Measurements from ENCODE around the gene STMND1. TPM values are rescaled to one million over a fixed set of nuclear protein-coding genes. Genes with fewer than 3 reads are reported as not detected.

The STMND1 gene
- total RNA-seq, result 1 to 10 TPM in 1 of 2 donors, under 1 TPM in 1; 0.59 to 1.7 TPM
- polyA plus RNA-seq (ENCODE audit: insufficient read length in 2 of 2), result under 1 TPM; 0.32 to 0.33 TPM
- long read RNA-seq, donor 1, result 0 reads
- long read RNA-seq, donor 2, result 0 reads
- long read RNA-seq, donor 3, result 0 reads
- long read RNA-seq, donor 4, partial matches to known transcripts, result 0 of 2 reads
- long read RNA-seq, donor 4, other reads (novel, unspliced or antisense), result 0 of 2 reads

DNA sequence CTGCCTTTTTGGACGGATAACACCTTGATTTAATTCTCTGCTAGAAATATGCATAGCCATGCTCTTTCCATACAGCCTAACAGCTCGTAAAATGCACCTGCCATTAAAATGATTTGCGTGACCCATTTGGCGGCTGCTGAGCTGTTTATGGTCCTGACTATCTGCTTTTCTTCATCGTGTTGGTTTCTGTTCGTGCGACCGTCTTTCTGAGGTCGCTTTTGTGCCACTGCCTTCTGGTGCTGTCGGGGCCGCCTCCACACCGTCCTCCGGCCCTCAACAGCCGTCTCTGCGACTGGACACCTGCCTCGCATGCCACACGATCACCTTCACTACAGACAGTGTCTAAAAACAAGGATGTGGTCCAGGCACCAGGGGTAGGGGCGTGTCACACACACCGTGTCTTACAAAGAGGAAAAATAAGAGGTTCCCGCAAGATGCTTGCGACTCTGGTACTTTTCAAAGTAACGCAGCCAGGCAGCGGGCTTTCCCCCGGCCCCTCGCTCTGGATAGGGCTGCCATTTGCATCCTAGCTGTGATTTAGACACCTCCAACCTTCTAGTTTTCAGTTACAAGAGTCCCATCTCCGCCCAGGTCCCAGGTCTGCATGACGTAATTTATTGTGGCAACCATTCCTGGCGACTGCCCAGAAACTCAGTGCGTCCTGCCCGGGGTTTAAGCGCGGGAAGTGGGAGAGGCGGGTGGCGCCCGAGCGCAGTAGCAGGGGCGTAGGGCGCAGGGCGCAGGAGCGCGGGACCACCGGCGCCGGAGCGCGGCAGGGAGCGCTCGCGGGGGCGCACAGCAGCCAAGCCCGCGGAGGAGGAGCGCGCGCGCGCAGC, at the start of gene STMND1:
Gene STMND1 (plus strand): TSS at position 629 of the 836 bp plus-strand sequence. CDS start 208 bp downstream, outside the sequence.
- 6% methylated on average over 51 of the region's 57 CpGs for WGBS (ENCODE audit: insufficient coverage)
- H3K36me3 ChIP-seq (ENCODE audit: control insufficient read depth, insufficient read depth, low read length), result no peaks in the 10 kb centered on the region
- no peak within 1 kb of the TSS for H3K27ac ChIP-seq (ENCODE audit: low read depth, low read length)
- no peaks in the 10 kb centered on the region for H3K9me3 ChIP-seq (ENCODE audit: control insufficient read depth, insufficient read depth, low read length)
- H3K27me3 ChIP-seq (ENCODE audit: control insufficient read depth, insufficient read depth, low read length), result peaks cover 14% of the 10 kb centered on the region
- peak in 2 of 6 donors; percentile 69 to 72 for DNase-seq (ENCODE audit: low read depth in 4 of 6, low spot score in 6 of 6)
- peak within 1 kb of the TSS; percentile 31 for H3K4me3 ChIP-seq (ENCODE audit: low read depth, low read length)
- H3K4me1 ChIP-seq (ENCODE audit: control insufficient read depth, insufficient read depth, low read length), result peaks cover 13% of the 10 kb centered on the region

DNA sequence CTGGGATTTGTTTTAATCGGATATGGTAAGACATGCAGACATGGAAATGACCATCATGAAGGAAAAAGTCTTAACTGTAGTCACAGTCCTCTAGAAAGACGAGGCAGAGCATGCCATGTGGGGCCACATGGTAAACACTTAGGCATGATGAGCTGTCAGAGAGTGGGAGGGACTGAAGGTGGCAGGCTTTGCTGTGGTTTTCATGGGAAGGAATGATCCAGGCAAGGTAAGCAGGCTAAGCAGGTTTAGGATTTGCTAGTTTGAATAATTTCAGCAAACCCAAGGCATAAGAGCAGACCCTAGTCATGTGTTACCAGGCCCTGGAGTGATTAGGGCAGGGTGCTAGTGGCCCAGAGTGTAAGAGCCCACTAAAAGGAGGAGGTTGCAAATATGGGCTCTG, 47.2 kb upstream of the STMND1 start:
- DNase-seq (ENCODE audit: low read depth in 4 of 6, low spot score in 6 of 6), result no peak
- H3K36me3 ChIP-seq (ENCODE audit: control insufficient read depth, insufficient read depth, low read length), result no peaks in the 10 kb centered on the region
- no peaks in the 10 kb centered on the region for H3K27me3 ChIP-seq (ENCODE audit: control insufficient read depth, insufficient read depth, low read length)
- no peak overlapping the region for H3K4me3 ChIP-seq (ENCODE audit: low read depth, low read length)
- no peaks in the 10 kb centered on the region for H3K9me3 ChIP-seq (ENCODE audit: control insufficient read depth, insufficient read depth, low read length)
- 82% methylated on average over 2 of the region's 2 CpGs for WGBS (ENCODE audit: insufficient coverage)
- H3K4me1 ChIP-seq (ENCODE audit: control insufficient read depth, insufficient read depth, low read length), result no peaks in the 10 kb centered on the region
- no peak overlapping the region for H3K27ac ChIP-seq (ENCODE audit: low read depth, low read length)

DNA sequence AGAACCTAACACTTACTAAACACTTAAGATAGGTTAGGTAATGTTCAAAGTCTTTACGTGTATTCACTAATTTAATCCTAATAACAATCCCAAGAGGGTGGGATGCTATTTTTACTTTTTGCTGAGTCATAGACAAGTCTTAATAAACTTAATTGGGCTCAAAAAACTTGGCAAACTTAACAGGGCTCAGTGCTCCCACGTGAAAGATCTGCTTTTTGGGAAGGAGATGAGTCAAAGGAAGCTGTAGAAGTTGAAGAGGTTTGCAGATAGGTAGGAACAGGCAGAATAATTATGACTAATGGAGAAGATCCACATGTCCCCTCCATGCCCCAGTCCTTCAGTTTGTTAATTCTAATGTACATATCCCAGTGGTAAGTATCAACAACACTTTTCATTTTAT, 44.5 kb upstream of the STMND1 start:
- Histone ChIP-seq H3K27ac (ENCODE audit: low read depth, low read length) (no peak overlapping the region), H3K9me3 (ENCODE audit: control insufficient read depth, insufficient read depth, low read length) (no peaks in the 10 kb centered on the region), H3K36me3 (ENCODE audit: control insufficient read depth, insufficient read depth, low read length) (no peaks in the 10 kb centered on the region), H3K4me1 (ENCODE audit: control insufficient read depth, insufficient read depth, low read length) (no peaks in the 10 kb centered on the region), H3K27me3 (ENCODE audit: control insufficient read depth, insufficient read depth, low read length) (no peaks in the 10 kb centered on the region), H3K4me3 (ENCODE audit: low read depth, low read length) (no peak overlapping the region)
- no CpG with 5 or more reads among the region's 2 CpGs for WGBS (ENCODE audit: insufficient coverage)
- no peak for DNase-seq (ENCODE audit: low read depth in 4 of 6, low spot score in 6 of 6)

DNA sequence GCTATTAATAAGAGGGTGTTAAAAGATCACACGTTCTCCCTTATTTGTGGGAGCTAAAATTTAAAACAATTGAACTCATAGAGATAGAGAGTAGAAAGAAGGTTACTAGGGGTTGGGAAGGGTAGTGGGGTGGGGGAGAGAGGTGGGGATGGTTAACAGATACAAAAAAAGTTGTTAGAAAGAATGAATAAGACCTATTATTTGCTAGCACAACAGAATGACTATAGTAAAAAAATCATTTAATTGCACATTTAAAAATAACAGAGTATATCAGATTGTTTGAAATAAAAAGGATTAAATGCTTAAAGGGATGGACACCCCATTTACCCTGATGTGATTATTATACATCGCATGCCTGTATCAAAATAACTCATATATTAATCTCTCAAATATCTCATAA, 43.3 kb upstream of the STMND1 start:
- no peak overlapping the region for H3K27ac ChIP-seq (ENCODE audit: low read depth, low read length)
- no peak for DNase-seq (ENCODE audit: low read depth in 4 of 6, low spot score in 6 of 6)
- H3K9me3 ChIP-seq (ENCODE audit: control insufficient read depth, insufficient read depth, low read length), result no peaks in the 10 kb centered on the region
- H3K4me3 ChIP-seq (ENCODE audit: low read depth, low read length), result no peak overlapping the region
- no peaks in the 10 kb centered on the region for H3K36me3 ChIP-seq (ENCODE audit: control insufficient read depth, insufficient read depth, low read length)
- H3K4me1 ChIP-seq (ENCODE audit: control insufficient read depth, insufficient read depth, low read length), result no peaks in the 10 kb centered on the region
- WGBS (ENCODE audit: insufficient coverage), result no CpG with 5 or more reads among the region's 2 CpGs
- H3K27me3 ChIP-seq (ENCODE audit: control insufficient read depth, insufficient read depth, low read length), result no peaks in the 10 kb centered on the region

DNA sequence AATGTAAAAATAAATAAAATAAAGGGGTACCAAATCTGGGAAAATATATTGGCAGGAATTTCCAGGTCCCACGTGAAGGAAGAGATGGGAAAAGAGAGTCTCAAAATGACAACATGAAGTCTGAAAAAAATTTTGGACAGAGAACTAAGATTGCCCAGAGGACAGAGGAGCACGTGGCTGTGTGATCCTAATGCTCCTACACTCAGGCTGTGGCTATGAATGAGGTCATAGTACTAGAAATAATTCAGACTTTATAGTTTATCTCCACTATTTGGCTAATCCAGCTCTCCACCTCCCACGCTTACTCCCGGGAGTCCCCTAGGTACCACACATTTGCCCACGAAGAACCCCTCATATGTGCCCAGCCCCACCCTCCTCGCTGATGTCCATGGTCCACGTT, 42.8 kb upstream of the STMND1 start:
- no peak overlapping the region for H3K4me3 ChIP-seq (ENCODE audit: low read depth, low read length)
- 93% methylated on average over 5 of the region's 7 CpGs for WGBS (ENCODE audit: insufficient coverage)
- DNase-seq (ENCODE audit: low read depth in 4 of 6, low spot score in 6 of 6), result no peak
- no peaks in the 10 kb centered on the region for H3K4me1 ChIP-seq (ENCODE audit: control insufficient read depth, insufficient read depth, low read length)
- H3K36me3 ChIP-seq (ENCODE audit: control insufficient read depth, insufficient read depth, low read length), result no peaks in the 10 kb centered on the region
- H3K9me3 ChIP-seq (ENCODE audit: control insufficient read depth, insufficient read depth, low read length), result no peaks in the 10 kb centered on the region
- no peaks in the 10 kb centered on the region for H3K27me3 ChIP-seq (ENCODE audit: control insufficient read depth, insufficient read depth, low read length)
- H3K27ac ChIP-seq (ENCODE audit: low read depth, low read length), result no peak overlapping the region

DNA sequence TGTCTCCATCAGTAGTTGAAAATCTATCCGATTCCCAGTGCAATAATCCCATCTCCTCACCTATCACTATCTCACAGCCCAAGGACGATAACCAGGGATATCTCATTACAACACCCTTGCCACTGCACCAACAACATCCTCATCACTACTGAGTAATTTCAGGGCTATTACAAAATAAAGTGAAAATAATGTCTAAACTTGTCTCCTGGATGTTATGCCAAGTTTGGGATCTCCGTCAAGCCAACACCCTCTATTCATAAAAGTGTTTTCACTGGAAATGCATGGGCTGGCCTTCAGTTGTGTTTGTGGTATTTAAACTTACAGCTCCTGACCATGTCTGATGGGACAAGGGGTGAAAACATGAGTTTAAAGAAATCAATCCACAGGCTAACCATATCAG, 42.0 kb upstream of the STMND1 start:
- Histone ChIP-seq H3K27ac (ENCODE audit: low read depth, low read length) (no peak overlapping the region), H3K27me3 (ENCODE audit: control insufficient read depth, insufficient read depth, low read length) (no peaks in the 10 kb centered on the region), H3K4me3 (ENCODE audit: low read depth, low read length) (no peak overlapping the region), H3K9me3 (ENCODE audit: control insufficient read depth, insufficient read depth, low read length) (no peaks in the 10 kb centered on the region), H3K4me1 (ENCODE audit: control insufficient read depth, insufficient read depth, low read length) (no peaks in the 10 kb centered on the region), H3K36me3 (ENCODE audit: control insufficient read depth, insufficient read depth, low read length) (no peaks in the 10 kb centered on the region)
- WGBS (ENCODE audit: insufficient coverage), result 80% methylated on average over 1 of the region's 3 CpGs
- DNase-seq (ENCODE audit: low read depth in 4 of 6, low spot score in 6 of 6), result no peak

DNA sequence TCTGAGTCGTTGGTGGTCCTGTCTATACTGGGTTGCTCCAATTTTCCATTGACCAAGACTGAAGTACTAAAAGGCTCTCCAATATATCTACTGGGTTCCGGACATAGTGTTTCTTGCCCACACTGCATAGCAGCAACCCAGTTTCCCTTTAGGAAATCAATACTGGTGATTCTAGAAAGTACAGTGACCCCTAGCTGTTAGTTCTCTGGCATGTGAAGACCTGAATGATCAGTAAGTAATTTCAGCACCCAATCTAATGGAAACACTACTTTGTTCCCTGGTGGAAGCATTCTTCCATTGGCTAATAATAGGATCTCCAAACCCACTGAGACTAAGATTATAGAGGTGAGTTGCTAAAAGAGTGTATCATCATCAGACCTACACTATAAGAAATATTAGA, 40.8 kb upstream of the STMND1 start:
- Histone ChIP-seq H3K4me1 (ENCODE audit: control insufficient read depth, insufficient read depth, low read length) (no peaks in the 10 kb centered on the region), H3K9me3 (ENCODE audit: control insufficient read depth, insufficient read depth, low read length) (no peaks in the 10 kb centered on the region), H3K27ac (ENCODE audit: low read depth, low read length) (no peak overlapping the region), H3K36me3 (ENCODE audit: control insufficient read depth, insufficient read depth, low read length) (no peaks in the 10 kb centered on the region), H3K4me3 (ENCODE audit: low read depth, low read length) (no peak overlapping the region), H3K27me3 (ENCODE audit: control insufficient read depth, insufficient read depth, low read length) (no peaks in the 10 kb centered on the region)
- no peak for DNase-seq (ENCODE audit: low read depth in 4 of 6, low spot score in 6 of 6)
- no CpG with 5 or more reads among the region's 2 CpGs for WGBS (ENCODE audit: insufficient coverage)

DNA sequence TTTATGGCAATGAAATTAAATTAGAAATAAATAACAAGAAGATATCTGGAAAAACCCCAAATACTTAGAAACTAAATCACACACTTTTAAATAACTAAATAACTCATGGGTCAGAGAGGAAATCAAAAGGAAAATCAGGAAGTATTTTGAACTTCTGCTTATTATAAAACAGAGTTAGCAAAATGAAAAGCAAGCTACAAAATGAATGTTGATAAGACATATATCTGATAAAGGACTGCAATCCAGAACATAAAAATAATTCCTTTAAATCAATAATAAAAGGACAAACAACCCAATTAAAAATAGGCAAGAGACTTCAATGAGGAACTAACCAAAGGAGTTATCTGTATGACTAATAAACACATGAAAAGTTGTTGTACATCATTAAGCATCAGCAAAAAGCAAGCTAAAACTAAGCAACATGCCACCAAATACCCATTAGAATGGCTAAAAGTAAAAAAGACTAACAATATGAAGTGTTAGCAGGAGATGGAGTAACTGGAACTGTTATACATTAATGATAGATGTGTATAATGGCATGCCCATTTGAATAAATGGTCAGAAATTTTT, 38.9 kb upstream of the STMND1 start:
- no peak for DNase-seq (ENCODE audit: low read depth in 4 of 6, low spot score in 6 of 6)

DNA sequence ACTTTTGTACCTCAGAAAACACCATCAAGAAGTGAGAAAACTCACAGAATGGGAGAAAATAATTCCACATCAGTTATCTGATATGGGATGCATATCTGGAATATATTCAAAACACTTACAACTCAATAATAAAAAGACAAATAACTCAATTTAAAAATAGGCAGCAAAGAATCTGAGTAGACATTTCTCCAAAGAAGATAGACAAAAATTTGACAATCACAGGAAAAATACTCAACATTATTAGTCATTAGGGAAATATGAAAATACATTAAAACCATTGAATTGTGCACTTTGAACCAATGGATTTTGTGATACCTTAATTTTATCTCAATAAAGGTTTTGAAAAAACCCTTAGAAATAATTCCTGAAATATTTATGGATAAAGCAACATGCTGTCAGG, 36.9 kb upstream of the STMND1 start:
- no peaks in the 10 kb centered on the region for H3K36me3 ChIP-seq (ENCODE audit: control insufficient read depth, insufficient read depth, low read length)
- no peaks in the 10 kb centered on the region for H3K27me3 ChIP-seq (ENCODE audit: control insufficient read depth, insufficient read depth, low read length)
- no peak overlapping the region for H3K4me3 ChIP-seq (ENCODE audit: low read depth, low read length)
- DNase-seq (ENCODE audit: low read depth in 4 of 6, low spot score in 6 of 6), result no peak
- H3K9me3 ChIP-seq (ENCODE audit: control insufficient read depth, insufficient read depth, low read length), result peaks cover 2% of the 10 kb centered on the region
- H3K27ac ChIP-seq (ENCODE audit: low read depth, low read length), result no peak overlapping the region
- no peaks in the 10 kb centered on the region for H3K4me1 ChIP-seq (ENCODE audit: control insufficient read depth, insufficient read depth, low read length)

More for the DNA sequence above, 38.9 kb upstream of the STMND1 start:
- Histone ChIP-seq H3K4me1 (ENCODE audit: control insufficient read depth, insufficient read depth, low read length) (no peaks in the 10 kb centered on the region), H3K9me3 (ENCODE audit: control insufficient read depth, insufficient read depth, low read length) (no peaks in the 10 kb centered on the region), H3K4me3 (ENCODE audit: low read depth, low read length) (no peak overlapping the region), H3K27me3 (ENCODE audit: control insufficient read depth, insufficient read depth, low read length) (no peaks in the 10 kb centered on the region), H3K36me3 (ENCODE audit: control insufficient read depth, insufficient read depth, low read length) (no peaks in the 10 kb centered on the region), H3K27ac (ENCODE audit: low read depth, low read length) (no peak overlapping the region)

DNA sequence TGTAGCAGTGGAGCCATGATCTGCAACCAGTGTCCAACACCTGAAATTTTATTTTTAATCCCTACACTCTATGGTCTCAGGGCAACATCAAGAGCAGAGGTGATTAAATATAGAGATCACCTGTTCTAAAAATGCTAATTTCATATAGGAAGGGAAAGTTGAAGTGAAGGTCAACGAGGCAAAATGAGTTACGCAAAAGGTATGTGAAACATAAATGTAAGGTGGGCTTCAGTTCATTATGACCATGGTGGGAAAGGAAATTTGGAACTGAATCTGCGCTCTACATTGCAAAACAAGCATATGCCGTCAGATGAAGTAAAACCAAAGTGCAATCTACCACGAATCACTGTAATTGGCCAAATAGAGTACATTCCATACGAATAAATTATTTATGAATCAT, 35.2 kb upstream of the STMND1 start:
- 84% methylated on average over 3 of the region's 6 CpGs for WGBS (ENCODE audit: insufficient coverage)
- Histone ChIP-seq H3K9me3 (ENCODE audit: control insufficient read depth, insufficient read depth, low read length) (peaks cover 2% of the 10 kb centered on the region), H3K4me3 (ENCODE audit: low read depth, low read length) (no peak overlapping the region), H3K36me3 (ENCODE audit: control insufficient read depth, insufficient read depth, low read length) (no peaks in the 10 kb centered on the region), H3K4me1 (ENCODE audit: control insufficient read depth, insufficient read depth, low read length) (no peaks in the 10 kb centered on the region), H3K27me3 (ENCODE audit: control insufficient read depth, insufficient read depth, low read length) (no peaks in the 10 kb centered on the region), H3K27ac (ENCODE audit: low read depth, low read length) (no peak overlapping the region)
- DNase-seq (ENCODE audit: low read depth in 4 of 6, low spot score in 6 of 6), result no peak
